ENCODE results near the gene WDR26.
"Not testable (repeated sequence)": the region's sequence is repeated elsewhere in the genome, so short reads cannot be mapped to it uniquely, and the experiment has no call there.

The WDR26 gene

GRCh38 chr1:224434691-224435317 lies at the start of gene WDR26:
Gene WDR26, minus strand, starts transcription at chr1:224434797.
- peak; percentile 42 for DNase-seq

- DNase-seq = not testable (repeated sequence)
Observed at GRCh38 chr1:224483206-224483605, 48.6 kb upstream of the WDR26 start.

GRCh38 chr1:224482619-224483018 lies 48.0 kb upstream of the WDR26 start:
- no peak for DNase-seq

GRCh38 chr1:224481601-224482000 lies 47.0 kb upstream of the WDR26 start:
- no peak for DNase-seq

DNA sequence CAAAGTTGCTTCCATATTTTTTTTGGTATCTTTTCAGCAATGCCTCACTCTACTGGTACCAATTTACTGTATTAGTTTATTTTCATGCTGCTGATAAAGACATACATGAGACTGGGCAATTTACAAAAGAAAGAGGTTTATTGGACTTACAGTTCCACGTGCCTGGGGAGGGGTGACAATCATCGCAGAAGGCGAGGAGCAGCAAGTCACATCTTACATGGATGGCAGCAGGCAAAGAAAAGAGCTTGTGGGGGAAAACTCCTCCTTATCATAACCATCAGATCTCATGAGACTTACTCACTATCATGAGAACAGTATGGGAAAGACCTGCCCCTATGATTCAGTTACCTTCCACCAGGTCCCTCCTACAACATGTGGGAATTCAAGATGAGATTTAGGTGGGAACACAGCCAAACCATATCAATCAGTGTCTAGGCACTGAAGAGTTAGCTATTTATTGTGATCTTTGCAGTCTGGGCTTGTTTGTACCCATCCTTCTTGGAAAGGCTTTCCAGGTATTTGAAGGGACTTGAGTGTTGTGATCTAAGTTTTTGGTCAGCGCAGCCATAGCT lies 46.4 kb upstream of the WDR26 start:
- DNase-seq = not testable (repeated sequence)

- not testable (repeated sequence) for DNase-seq
Observed at GRCh38 chr1:224480200-224480599, 45.6 kb upstream of the WDR26 start.

DNA sequence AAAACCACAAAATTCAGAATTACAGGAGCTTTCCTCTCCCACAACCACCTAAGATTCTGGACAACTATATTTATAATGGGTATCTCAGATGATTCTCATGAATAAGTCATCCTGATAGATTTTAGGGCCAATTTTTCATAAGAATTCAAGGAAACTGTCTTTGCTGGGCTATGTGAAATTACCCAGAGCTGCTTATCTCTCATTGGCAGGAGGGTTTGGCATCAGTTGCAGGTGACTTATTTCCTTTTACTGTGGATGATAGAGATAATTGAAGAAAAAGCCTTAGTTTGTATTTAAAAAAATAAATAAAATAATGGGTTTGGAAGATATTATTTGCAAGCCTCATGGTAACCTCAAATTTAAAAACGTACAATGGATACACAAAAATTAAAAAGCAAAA lies 38.2 kb upstream of the WDR26 start:
- no peak for DNase-seq

GRCh38 chr1:224466154-224466553 lies 31.6 kb upstream of the WDR26 start:
- no peak for DNase-seq

DNA sequence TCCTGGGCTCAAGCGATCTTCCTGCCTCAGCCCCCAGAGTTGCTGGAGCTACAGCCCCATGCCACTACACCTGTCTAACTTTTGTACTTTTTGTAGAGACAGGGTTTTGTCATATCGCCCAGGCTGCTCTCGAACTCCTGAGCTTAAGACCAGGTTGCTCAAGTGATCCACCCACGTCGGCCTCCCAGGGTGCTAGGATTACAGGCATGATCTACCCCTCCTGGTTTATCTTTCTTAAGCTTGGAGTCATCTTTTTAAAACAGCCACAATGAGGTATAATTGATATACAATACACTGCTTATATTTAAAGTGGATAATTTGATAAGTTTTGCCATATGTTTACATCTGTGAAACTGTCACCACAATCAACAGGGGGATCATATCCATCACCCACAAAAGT lies 25.4 kb upstream of the WDR26 start:
- DNase-seq = no peak

DNA sequence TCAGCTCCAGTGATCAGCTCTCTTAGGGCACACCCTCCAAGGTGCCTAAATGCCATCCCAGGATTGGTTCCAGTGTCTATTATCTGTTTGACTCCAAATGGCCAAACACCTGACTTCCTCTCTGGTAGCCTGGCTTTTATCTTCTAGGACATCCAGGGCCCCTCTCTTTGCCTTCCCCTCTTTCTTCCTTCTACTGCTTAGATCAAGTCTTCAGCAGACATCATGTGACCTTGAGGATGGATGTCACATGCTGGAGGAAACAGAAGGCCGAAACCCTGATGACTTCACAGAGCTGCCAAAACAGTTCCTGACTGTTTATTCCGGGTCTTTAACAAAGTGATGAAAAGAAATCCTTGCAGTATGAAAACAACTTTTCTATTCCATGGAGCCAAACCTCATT lies 24.4 kb upstream of the WDR26 start:
- no peak for DNase-seq

GRCh38 chr1:224458296-224458695 lies 23.7 kb upstream of the WDR26 start:
- no peak for DNase-seq

GRCh38 chr1:224457782-224458144 lies 23.2 kb upstream of the WDR26 start:
- DNase-seq = no peak

GRCh38 chr1:224456637-224456953 lies 22.0 kb upstream of the WDR26 start:
- DNase-seq = no peak

DNA sequence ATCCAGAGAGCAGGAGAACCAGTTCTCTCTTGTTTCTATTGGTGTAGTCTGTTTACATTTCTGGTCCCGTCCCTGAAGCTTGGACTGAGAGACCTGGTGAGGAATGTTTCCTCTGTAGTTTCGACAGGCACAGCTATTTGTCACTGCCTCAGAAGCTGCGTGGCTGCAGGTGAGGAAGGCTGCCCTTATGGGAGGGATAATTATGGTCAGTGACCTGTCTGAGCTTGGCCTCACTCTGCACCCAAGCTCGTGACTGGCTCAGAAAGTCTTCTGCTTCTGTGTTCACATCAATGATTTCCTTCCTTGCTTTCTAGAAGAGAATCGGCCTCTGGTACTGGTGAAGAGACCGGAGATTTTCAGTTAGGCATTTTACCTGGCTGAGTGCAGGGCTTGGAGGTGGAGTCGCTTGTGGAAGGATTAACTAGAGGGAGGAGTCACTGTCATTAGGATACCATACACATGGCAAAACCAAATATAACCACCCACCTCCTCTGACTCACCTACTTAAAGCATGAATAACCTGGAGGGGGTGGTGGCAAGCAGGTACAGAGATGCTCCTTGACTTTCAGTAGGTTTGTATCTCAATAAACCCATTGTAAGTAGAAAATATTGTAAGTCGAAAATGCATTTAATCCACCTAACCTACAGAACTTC lies 19.9 kb upstream of the WDR26 start:
- DNase-seq = no peak

GRCh38 chr1:224450561-224451350 lies 16.2 kb upstream of the WDR26 start:
- DNase-seq = no peak

- no peak for DNase-seq
Observed at GRCh38 chr1:224450159-224450558, 15.6 kb upstream of the WDR26 start.

DNA sequence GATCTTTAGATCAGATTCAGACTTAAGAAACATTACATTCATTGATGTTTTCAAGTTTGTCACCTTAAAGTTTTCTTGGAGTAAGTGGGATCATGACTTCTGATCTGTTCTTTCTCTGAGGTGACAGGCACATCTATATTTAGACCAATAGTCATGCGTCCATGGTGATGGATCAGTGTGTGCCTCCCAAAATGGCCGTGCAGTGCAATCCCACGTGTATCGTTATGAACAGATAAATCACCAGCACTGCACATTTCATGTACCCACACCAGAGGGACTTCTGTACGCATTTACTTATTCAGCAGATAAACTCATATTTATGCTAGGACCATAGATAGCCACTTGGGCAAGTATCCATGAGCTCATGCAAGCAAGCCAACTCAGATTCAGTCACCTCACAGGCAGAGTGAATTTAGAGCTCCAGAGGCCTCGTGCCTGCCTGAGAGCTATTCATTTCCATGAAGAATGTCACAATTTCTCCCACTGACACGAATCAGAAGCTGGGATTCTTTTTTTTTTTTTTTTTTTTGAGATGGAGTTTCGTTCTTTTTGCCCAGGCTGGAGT lies 13.9 kb upstream of the WDR26 start:
- DNase-seq = no peak

- no peak for DNase-seq
Observed at GRCh38 chr1:224447971-224448370, 13.4 kb upstream of the WDR26 start.

DNA sequence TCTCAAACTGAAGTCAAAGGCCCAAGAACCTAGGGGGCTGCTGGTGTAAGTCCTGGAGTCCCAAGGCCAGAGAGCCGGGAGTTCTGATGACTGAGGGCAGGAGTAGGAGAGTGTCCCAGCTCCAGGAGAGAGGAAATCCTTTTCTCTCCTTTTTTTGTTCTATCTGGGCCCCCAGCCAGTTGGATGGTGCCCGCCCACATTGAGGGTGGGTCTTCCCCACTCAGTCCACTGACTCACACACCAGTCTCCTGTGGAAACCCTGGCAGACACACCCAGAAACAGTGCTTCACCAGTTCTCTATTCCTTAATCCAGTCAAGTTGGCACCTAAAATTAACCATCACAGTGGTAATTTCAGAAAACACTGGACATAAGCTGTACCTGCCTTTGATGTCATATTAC lies 12.7 kb upstream of the WDR26 start:
- DNase-seq = no peak

DNA sequence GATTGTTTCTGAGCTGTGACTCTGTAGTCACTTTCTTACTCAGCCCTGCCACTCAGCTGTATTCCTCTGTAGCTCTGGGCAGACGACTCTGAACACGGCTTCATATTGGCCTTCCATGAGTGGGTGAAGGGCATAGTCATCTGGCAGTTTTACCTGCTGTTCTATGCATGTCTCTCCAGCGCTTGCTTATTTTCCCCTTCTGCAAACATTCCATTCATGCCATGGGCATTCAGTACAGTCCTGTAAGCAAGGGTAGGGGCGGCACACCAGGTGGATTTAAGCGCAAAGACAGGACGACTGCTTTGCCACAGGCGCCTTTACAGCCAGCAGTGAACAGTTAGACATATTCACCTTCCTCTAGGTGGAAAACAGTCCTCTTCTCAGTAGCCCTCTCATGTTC lies 4.4 kb upstream of the WDR26 start:
- no peak for DNase-seq

DNA sequence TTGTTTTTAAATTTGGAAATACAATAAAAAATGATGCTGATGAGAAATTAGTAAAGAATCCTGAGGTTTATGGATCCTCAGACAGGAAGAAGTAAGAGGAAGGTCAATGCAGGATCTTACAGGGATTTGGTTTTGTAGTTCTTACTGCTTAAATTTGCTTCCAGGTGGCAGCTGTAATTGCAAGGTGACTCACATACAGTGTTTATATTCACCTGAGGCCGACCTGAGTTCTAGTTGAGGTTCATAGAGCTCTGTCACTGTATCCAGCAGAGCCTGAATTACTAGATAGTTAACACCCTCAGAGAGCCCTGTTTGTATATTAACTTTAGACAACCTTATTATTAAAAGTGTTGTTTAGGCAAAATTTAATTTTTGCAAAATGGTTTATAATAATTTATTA lies 1.4 kb upstream of the WDR26 start:
- no peak for DNase-seq

GRCh38 chr1:224435318-224435763 lies 744 bp upstream of the WDR26 start:
- DNase-seq = no peak
